Stomach (tissue), 9 donors: ENCODE data around the gene TIMP1. TPM values are rescaled to one million over a fixed set of nuclear protein-coding genes. Genes with fewer than 3 reads are reported as not detected.

ENCODE experiments used
- DNase-seq, 2 donors: peaks; one replicate each; pipeline versions ENCODE4 v3.0.0 to v3.0.0-alpha.2; 2013 to 2019
- H3K27ac ChIP-seq, 5 donors: fragments of 200-600 bp in 4 of 5; sonication (generic) in 4 of 5; one replicate each; pipeline ENCODE4 v1.5.1; 2013 to 2019; ENCODE audit warnings: mild to moderate bottlenecking in 1 of 5, moderate library complexity in 1 of 5
- H3K27me3 ChIP-seq, 3 donors: fragments of 200-600 bp; sonication (generic); one replicate each; pipeline ENCODE4 v1.5.1; 2017 to 2019; ENCODE audit warnings: mixed run types in 1 of 3
- H3K36me3 ChIP-seq, 4 donors: fragments of 200-600 bp; sonication (generic); 1 replicate in 3 of 4; 2 replicates in 1 of 4; pipeline ENCODE4 v1.5.1; 2016 to 2019
- H3K4me1 ChIP-seq, 4 donors: fragments of 200-600 bp; sonication (generic); one replicate each; pipeline ENCODE4 v1.5.1; 2016 to 2019
- H3K4me3 ChIP-seq, 4 donors: fragments of 200-600 bp; sonication (generic) in 3 of 4; one replicate each; pipeline ENCODE4 v1.5.1; 2016 to 2019; ENCODE audit warnings: mild to moderate bottlenecking in 1 of 4
- H3K9me3 ChIP-seq, 4 donors: fragments of 200-600 bp; sonication (generic); one replicate each; pipeline ENCODE4 v1.5.1; 2016 to 2019
- EP300 ChIP-seq: sonication (generic); formaldehyde crosslinking; IDR thresholded peaks from one replicate; pipeline ENCODE4 v1.6.1; 2017; ENCODE audit warnings: antibody characterized with exemption
- POLR2A ChIP-seq, 4 donors: fragments of 450-650 bp; IDR thresholded peaks; one replicate each; pipeline ENCODE4 v1.6.1; 2016; ENCODE audit warnings: antibody characterized with exemption in 4 of 4, control low read depth in 2 of 4, mild to moderate bottlenecking in 1 of 4, moderate library complexity in 1 of 4
- POLR2AphosphoS5 ChIP-seq, 3 donors: sonication (generic); formaldehyde crosslinking; IDR thresholded peaks; one replicate each; pipeline ENCODE4 v1.6.1; 2016; ENCODE audit warnings: antibody characterized with exemption in 3 of 3
- WGBS, 5 donors: extraction: QIAGEN DNeasy Blood & Tissue Kit in 3 of 5; methylation state at CpG; one replicate each; pipeline versions ENCODE4 v1.1.5 to v1.1.7; 2013 to 2018; 5-methylcytosine and 5-hydroxymethylcytosine counted together
- intact Hi-C: fragments of 100-400 bp; cut with DNase I; formaldehyde crosslinking; loops from one replicate; pipeline ENCODE4 v1.15.1; 2023; ENCODE audit warnings: low total_unique reads
- polyA plus RNA-seq, 3 donors: library from polyadenylated mRNA; stranded (reverse); fragments of 200-250 nt; gene quantifications; one replicate each; pipeline ENCODE4 v1.2.3, GENCODE V29; 2013
- total RNA-seq, 5 donors: library from RNA; depleted of rRNA; stranded (reverse); fragments of >200 nt; gene quantifications; one replicate each; pipeline versions ENCODE4 v1.1.0 to v1.2.3, GENCODE V29; 2014 to 2016
- TF ChIP-seq, protein P1 (sequence below), 7 experiments: fragments of 450-650 bp in 4 of 7; fragments of 200-600 bp in 3 of 7; sonication (generic) in 3 of 7; IDR thresholded peaks; one replicate each; pipeline ENCODE4 v1.5.1; 2016 to 2019; ENCODE audit warnings: antibody characterized with exemption in 7 of 7, control low read depth in 2 of 7, mild to moderate bottlenecking in 1 of 7
- donor health status: healthy with polysubstance abuse.
- donor health status: Bipolar disorder and iron deficiency.
- donor health status: healthy.

Gene TIMP1
- total and polyA plus RNA-seq, 8 donors = 40.0 to 237 (median 93.9) TPM

DNA sequence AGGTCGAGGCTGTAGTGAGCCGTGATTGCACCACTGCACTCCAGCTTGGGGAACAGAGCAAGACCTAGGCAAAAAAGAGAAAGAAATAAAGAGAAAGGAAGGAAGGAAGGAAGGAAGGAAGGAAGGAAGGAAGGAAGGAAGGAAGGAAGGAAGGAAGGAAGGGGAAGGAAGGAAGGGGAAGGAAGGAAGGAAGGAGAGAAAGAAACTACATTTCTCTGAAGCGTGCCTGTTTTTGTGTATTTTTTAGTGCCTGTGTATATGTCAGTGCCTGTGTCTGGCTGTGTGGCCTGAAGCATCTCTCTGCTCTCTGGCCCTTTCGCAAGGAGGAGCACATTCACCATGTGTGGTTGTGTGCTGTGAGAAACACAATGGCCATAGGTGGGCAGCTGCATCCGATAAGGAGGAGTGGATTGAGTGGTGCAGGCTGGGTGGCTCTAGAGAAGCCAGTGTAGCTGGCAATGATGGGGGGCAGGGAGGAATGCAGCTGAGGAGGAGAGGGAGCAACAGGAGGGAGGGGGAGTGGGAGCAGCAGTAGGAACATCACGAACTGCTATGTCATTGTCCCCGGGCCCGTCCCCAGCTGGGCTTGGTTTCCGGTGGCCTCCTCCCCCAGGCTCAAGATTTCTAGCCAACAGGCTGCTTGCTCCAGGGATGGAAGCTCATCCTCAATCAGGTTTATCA is 26.0 kb downstream of the TIMP1 start:
- WGBS, 5 donors = 43 to 69% (median 50%) methylated on average over 6 to 9 of the region's 9 CpGs

DNA sequence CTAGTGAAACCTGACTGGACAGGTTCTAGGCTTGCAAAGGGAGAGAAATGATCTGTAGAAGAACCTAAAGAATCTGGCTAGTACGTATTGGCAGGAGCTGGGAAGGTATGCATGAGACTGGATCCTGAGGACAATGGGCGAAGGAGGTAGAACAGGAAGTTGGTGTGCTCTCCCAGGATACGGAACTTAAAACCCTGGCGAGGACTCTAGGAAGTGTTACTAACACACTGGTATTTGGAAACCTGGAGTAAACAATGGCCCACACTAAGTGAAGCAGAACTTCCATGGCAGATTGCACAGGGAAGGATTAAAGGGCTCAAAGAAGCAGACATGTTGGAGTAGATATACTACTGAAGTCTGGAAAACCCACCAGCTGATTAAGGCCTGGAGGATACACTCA is 28.3 kb downstream of the TIMP1 start:
- H3K27ac ChIP-seq = no peak overlapping the region
- no peaks in the 10 kb centered on the region for H3K36me3 ChIP-seq
- no peak for DNase-seq
- WGBS, 5 donors = 73 to 79% (median 74%) methylated on average over 4 of the region's 4 CpGs
- H3K4me1 ChIP-seq = no peaks in the 10 kb centered on the region
- no peak overlapping the region for H3K4me3 ChIP-seq
- TF ChIP-seq EP300 (no peak), POLR2A (IDR thresholded peaks at IDR 0.05) (no peak), POLR2AphosphoS5 (IDR thresholded peaks at IDR 0.05) (no peak)
- TF ChIP-seq, protein P1, sequence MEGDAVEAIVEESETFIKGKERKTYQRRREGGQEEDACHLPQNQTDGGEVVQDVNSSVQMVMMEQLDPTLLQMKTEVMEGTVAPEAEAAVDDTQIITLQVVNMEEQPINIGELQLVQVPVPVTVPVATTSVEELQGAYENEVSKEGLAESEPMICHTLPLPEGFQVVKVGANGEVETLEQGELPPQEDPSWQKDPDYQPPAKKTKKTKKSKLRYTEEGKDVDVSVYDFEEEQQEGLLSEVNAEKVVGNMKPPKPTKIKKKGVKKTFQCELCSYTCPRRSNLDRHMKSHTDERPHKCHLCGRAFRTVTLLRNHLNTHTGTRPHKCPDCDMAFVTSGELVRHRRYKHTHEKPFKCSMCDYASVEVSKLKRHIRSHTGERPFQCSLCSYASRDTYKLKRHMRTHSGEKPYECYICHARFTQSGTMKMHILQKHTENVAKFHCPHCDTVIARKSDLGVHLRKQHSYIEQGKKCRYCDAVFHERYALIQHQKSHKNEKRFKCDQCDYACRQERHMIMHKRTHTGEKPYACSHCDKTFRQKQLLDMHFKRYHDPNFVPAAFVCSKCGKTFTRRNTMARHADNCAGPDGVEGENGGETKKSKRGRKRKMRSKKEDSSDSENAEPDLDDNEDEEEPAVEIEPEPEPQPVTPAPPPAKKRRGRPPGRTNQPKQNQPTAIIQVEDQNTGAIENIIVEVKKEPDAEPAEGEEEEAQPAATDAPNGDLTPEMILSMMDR (IDR thresholded peaks at IDR 0.05) = no peak
- H3K9me3 ChIP-seq = peaks cover 0 to 9% (median 0%) of the 10 kb centered on the region in 4 donors
- H3K27me3 ChIP-seq = peaks cover 0 to 4% (median 0%) of the 10 kb centered on the region in 3 donors
- intact Hi-C loops = no loop called here

More for the DNA sequence above, 26.0 kb downstream of the TIMP1 start:
- intact Hi-C loops = no loop called here
- Histone ChIP-seq H3K27ac (no peak overlapping the region), H3K9me3 (peaks cover 0 to 9% (median 0%) of the 10 kb centered on the region in 4 donors), H3K4me3 (no peak overlapping the region), H3K27me3 (no peaks in the 10 kb centered on the region), H3K36me3 (no peaks in the 10 kb centered on the region), H3K4me1 (no peaks in the 10 kb centered on the region)
- DNase-seq = no peak
- TF ChIP-seq POLR2AphosphoS5 (IDR thresholded peaks at IDR 0.05) (no peak), POLR2A (IDR thresholded peaks at IDR 0.05) (no peak), EP300 (no peak)
- TF ChIP-seq, protein P1 (IDR thresholded peaks at IDR 0.05) = no peak

DNA sequence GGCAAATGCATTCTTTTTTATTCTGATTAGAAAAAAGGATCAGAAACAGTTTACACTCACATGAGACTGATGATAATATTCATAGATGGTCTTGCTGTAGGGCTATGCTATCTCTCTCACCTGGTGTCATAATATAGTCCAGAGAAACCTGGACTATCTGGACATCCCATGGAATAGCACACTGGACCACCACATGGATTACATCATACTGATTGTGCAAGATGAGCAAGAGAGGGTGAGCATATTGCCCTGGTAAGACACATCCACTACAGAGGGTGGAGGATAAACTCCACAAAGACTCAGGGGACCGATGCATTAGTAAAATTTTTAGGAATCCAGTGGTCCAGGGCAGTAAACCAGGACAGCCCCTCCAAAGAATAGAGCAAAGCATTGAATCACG is 29.3 kb downstream of the TIMP1 start:
- Histone ChIP-seq H3K9me3 (peaks cover 0 to 9% (median 0%) of the 10 kb centered on the region in 4 donors), H3K27ac (no peak overlapping the region), H3K4me3 (no peak overlapping the region), H3K4me1 (no peaks in the 10 kb centered on the region), H3K36me3 (no peaks in the 10 kb centered on the region), H3K27me3 (peaks cover 0 to 6% (median 0%) of the 10 kb centered on the region in 3 donors)
- DNase-seq = no peak
- intact Hi-C loops = no loop called here
- 60 to 93% (median 87%) methylated on average over 2 of the region's 2 CpGs for WGBS, 5 donors
- TF ChIP-seq POLR2AphosphoS5 (IDR thresholded peaks at IDR 0.05) (no peak), EP300 (no peak), POLR2A (IDR thresholded peaks at IDR 0.05) (no peak)
- TF ChIP-seq, protein P1 (IDR thresholded peaks at IDR 0.05) = no peak

DNA sequence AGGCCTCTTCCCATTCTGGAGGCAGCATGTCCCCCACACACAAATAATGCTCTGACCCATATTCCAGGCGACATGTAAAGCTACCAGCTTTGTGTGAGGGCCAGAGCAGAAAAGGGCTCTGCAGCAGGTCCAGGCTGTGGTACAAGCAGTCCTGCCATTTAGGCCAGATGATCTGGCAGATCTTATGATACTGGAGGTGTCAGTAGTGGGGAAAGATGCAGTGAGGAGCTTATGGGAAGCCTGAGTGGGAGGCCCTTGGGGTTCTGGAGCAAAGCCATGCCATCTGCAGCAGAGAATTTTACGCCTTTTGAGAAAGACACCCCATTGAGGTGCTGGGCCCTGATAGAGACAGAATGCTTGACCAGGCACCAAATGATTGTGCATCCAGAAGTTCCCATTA is 29.7 kb downstream of the TIMP1 start:
- peaks cover 0 to 9% (median 0%) of the 10 kb centered on the region in 4 donors for H3K9me3 ChIP-seq

More for the DNA sequence above, 29.7 kb downstream of the TIMP1 start:
- intact Hi-C loops = no loop called here
- WGBS, 5 donors = 67 to 90% (median 84%) methylated on average over 2 of the region's 2 CpGs
- Histone ChIP-seq H3K4me3 (no peak overlapping the region), H3K36me3 (no peaks in the 10 kb centered on the region), H3K4me1 (no peaks in the 10 kb centered on the region), H3K27ac (no peak overlapping the region), H3K27me3 (peaks cover 0 to 6% (median 0%) of the 10 kb centered on the region in 3 donors)
- TF ChIP-seq POLR2A (IDR thresholded peaks at IDR 0.05) = no peak
- TF ChIP-seq EP300 = no peak
- no peak for TF ChIP-seq POLR2AphosphoS5 (IDR thresholded peaks at IDR 0.05)
- TF ChIP-seq, protein P1 (IDR thresholded peaks at IDR 0.05) = no peak
- no peak for DNase-seq
